Activated B cell treated with CpG ODN at 0.5 μM for 24 hours (primary cell): ENCODE results near the gene SSR4. TPM values are rescaled to one million over a fixed set of nuclear protein-coding genes. Genes with fewer than 3 reads are reported as not detected.

Source experiments
- ATAC-seq: fragments of 200-7000 bp; cut with Tn5 transposase; one replicate; pipeline ENCODE4 v1.10.0; 2021; ENCODE audit warnings: low read depth, mild to moderate bottlenecking, moderate library complexity
- CTCF ChIA-PET: fragments of 350-600 bp; sonication (Branson Sonifier 250); formaldehyde crosslinking; loops from one replicate; lab custom pipeline; 2021; ENCODE audit warnings: antibody characterized with exemption; lab: Charles Lee
- POLR2A ChIA-PET: fragments of 350-600 bp; sonication (Branson Sonifier 250); formaldehyde crosslinking; loops from one replicate; lab custom pipeline; 2021; ENCODE audit warnings: antibody characterized with exemption; lab: Charles Lee
- DNase-seq: peaks from one replicate; pipeline ENCODE4 v3.0.0; 2022
- H3K27ac Mint-ChIP-seq: one replicate; pipeline ENCODE4 v1.8.0; 2020; ENCODE audit warnings: mixed read lengths
- H3K27me3 Mint-ChIP-seq: one replicate; pipeline ENCODE4 v1.8.0; 2021; ENCODE audit warnings: mixed read lengths
- H3K36me3 Mint-ChIP-seq: one replicate; pipeline ENCODE4 v1.8.0; 2021; ENCODE audit warnings: low read depth, mixed read lengths
- H3K4me1 Mint-ChIP-seq: one replicate; pipeline ENCODE4 v1.8.0; 2021; ENCODE audit warnings: mixed read lengths
- H3K4me3 Mint-ChIP-seq: one replicate; pipeline ENCODE4 v1.8.0; 2020; ENCODE audit warnings: mild to moderate bottlenecking, mixed read lengths
- H3K9me3 Mint-ChIP-seq: one replicate; pipeline ENCODE4 v1.8.0; 2020; ENCODE audit warnings: mixed read lengths
- CTCF ChIP-seq: fragments of 200-600 bp; IDR thresholded peaks from one replicate; pipeline ENCODE4 v1.8.0; 2022; ENCODE audit warnings: antibody characterized with exemption, mild to moderate bottlenecking
- intact Hi-C: fragments of 100-400 bp; cut with micrococcal nuclease; formaldehyde crosslinking; loops from one replicate; pipeline ENCODE4 v1.15.1; 2024
- total RNA-seq: library from RNA; stranded (reverse); gene quantifications from 2 replicates; pipeline ENCODE4 v1.2.3, GENCODE V29; 2022

Gene SSR4
- total RNA-seq, 1 donor from 2014 or later: 160 TPM

- H3K27me3 Mint-ChIP-seq: no peaks in the 10 kb centered on the region
- peaks cover 12% of the 10 kb centered on the region for H3K4me1 Mint-ChIP-seq
- H3K27ac Mint-ChIP-seq: no peak within 1 kb of the TSS
- no peak within 1 kb of the TSS for H3K4me3 Mint-ChIP-seq
- POLR2A ChIA-PET: no interaction called here
- intact Hi-C loops: loop anchor here (1.0 to 10.0 kb wide), 6 partner anchors 37 to 819 kb away; partner anchors contain the start of gene SLC6A8
- TF ChIP-seq CTCF: peak; percentile 34
- DNase-seq (peak; percentile 68), ATAC-seq (peak; percentile 90)
- CTCF ChIA-PET: interaction anchor here (0.6 to 2.9 kb wide), 2 partner anchors 184 to 187 kb away, joined by 3 to 20 read pairs; no protein-coding TSS in a partner anchor
- no peaks in the 10 kb centered on the region for H3K9me3 Mint-ChIP-seq
- no peaks in the 10 kb centered on the region for H3K36me3 Mint-ChIP-seq
Observed at GRCh38 chrX:153763989-153764755, 30.3 kb upstream of the SSR4 start, which contains the start of gene PLXNB3. PLXNB3 (plus strand) TSS chrX:153764249; CDS start chrX:153765536, 1,287 bp downstream.

GRCh38 chrX:153764786-153765137 lies 29.7 kb upstream of the SSR4 start:
- DNase-seq (no peak), ATAC-seq (no peak)
- Mint-ChIP-seq H3K36me3 (no peaks in the 10 kb centered on the region), H3K4me1 (peaks cover 12% of the 10 kb centered on the region), H3K9me3 (no peaks in the 10 kb centered on the region), H3K27me3 (no peaks in the 10 kb centered on the region), H3K27ac (no peak overlapping the region), H3K4me3 (no peak overlapping the region)
- intact Hi-C loops: loop anchor here (1.0 to 10.0 kb wide), 6 partner anchors 37 to 820 kb away; partner anchors contain the start of gene SLC6A8
- TF ChIP-seq CTCF: no peak
- ChIA-PET POLR2A (no interaction called here), CTCF (interaction anchor here (2.9 kb wide), 1 partner anchor 183 kb away, joined by 20 read pairs; no protein-coding TSS in a partner anchor)

- ChIA-PET CTCF (interaction anchor here (1.6 to 2.9 kb wide), 2 partner anchors 182 kb away, joined by 6 to 20 read pairs; no protein-coding TSS in a partner anchor), POLR2A (interaction anchor here (0.7 to 1.5 kb wide), 2 partner anchors 29 to 775 kb away, joined by 3 to 4 read pairs; partner anchors contain the start of genes IDH3G and SSR4)
- no peak for TF ChIP-seq CTCF
- Mint-ChIP-seq H3K4me1 (peaks cover 12% of the 10 kb centered on the region), H3K27me3 (no peaks in the 10 kb centered on the region), H3K27ac (no peak overlapping the region), H3K36me3 (no peaks in the 10 kb centered on the region), H3K9me3 (no peaks in the 10 kb centered on the region), H3K4me3 (no peak overlapping the region)
- intact Hi-C loops: loop anchor here (10.0 kb wide), 2 partner anchors 81 to 821 kb away; partner anchors contain the start of gene SLC6A8
- DNase-seq (no peak), ATAC-seq (no peak)
Observed at GRCh38 chrX:153765138-153766079, 29.1 kb upstream of the SSR4 start.

- ChIA-PET CTCF (interaction anchor here (1.0 to 1.6 kb wide), 2 partner anchors 10 to 181 kb away, joined by 3 to 6 read pairs; no protein-coding TSS in a partner anchor), POLR2A (interaction anchor here (0.5 to 1.5 kb wide), 3 partner anchors 28 to 774 kb away, joined by 3 to 4 read pairs (median 3); partner anchors contain the start of genes IDH3G and SSR4)
- DNase-seq (no peak), ATAC-seq (peak; percentile 60)
- peaks cover 12% of the 10 kb centered on the region for H3K4me1 Mint-ChIP-seq
- no peak for TF ChIP-seq CTCF
- intact Hi-C loops: loop anchor here (10.0 kb wide), 2 partner anchors 81 to 821 kb away; partner anchors contain the start of gene SLC6A8
- no peak overlapping the region for H3K4me3 Mint-ChIP-seq
- no peak overlapping the region for H3K27ac Mint-ChIP-seq
- no peaks in the 10 kb centered on the region for H3K9me3 Mint-ChIP-seq
- no peaks in the 10 kb centered on the region for H3K36me3 Mint-ChIP-seq
- no peaks in the 10 kb centered on the region for H3K27me3 Mint-ChIP-seq
Observed at GRCh38 chrX:153766098-153766817, 28.2 kb upstream of the SSR4 start.
